ENCODE measurements around the gene MRPS15.
A peak's percentile ranks its signal among the peaks of the same experiment; 100 is the strongest.
"Not testable (repeated sequence)": the region's sequence is repeated elsewhere in the genome, so short reads cannot be mapped to it uniquely, and the experiment has no call there.

The MRPS15 gene

GRCh38 chr1:36463803-36464604 lies at the start of gene MRPS15:
TSS of gene MRPS15 (minus strand) at chr1:36464384. CDS start at chr1:36464275, 109 bp downstream.
- DNase-seq (ENCODE audit: low spot score), result peak; percentile 92

- no peak for DNase-seq (ENCODE audit: low spot score)
Observed at GRCh38 chr1:36512842-36513241, 48.7 kb upstream of the MRPS15 start.

- DNase-seq (ENCODE audit: low spot score), result no peak
Observed at GRCh38 chr1:36511804-36512798, 47.9 kb upstream of the MRPS15 start.

GRCh38 chr1:36511220-36511619 lies 47.0 kb upstream of the MRPS15 start:
- DNase-seq (ENCODE audit: low spot score), result not testable (repeated sequence)

- no peak for DNase-seq (ENCODE audit: low spot score)
Observed at GRCh38 chr1:36510418-36510817, 46.2 kb upstream of the MRPS15 start.

GRCh38 chr1:36508257-36508656 lies 44.1 kb upstream of the MRPS15 start:
- no peak for DNase-seq (ENCODE audit: low spot score)

- no peak for DNase-seq (ENCODE audit: low spot score)
Observed at GRCh38 chr1:36506276-36506920, 42.2 kb upstream of the MRPS15 start.

- no peak for DNase-seq (ENCODE audit: low spot score)
Observed at GRCh38 chr1:36503733-36504132, 39.5 kb upstream of the MRPS15 start.

- no peak for DNase-seq (ENCODE audit: low spot score)
Observed at GRCh38 chr1:36503159-36503558, 39.0 kb upstream of the MRPS15 start.

- no peak for DNase-seq (ENCODE audit: low spot score)
Observed at GRCh38 chr1:36502616-36503015, 38.4 kb upstream of the MRPS15 start.

- not testable (repeated sequence) for DNase-seq (ENCODE audit: low spot score)
Observed at GRCh38 chr1:36501911-36502310, 37.7 kb upstream of the MRPS15 start.

GRCh38 chr1:36497207-36497606 lies 33.0 kb upstream of the MRPS15 start:
- DNase-seq (ENCODE audit: low spot score), result no peak

GRCh38 chr1:36494971-36495370 lies 30.8 kb upstream of the MRPS15 start:
- no peak for DNase-seq (ENCODE audit: low spot score)

- no peak for DNase-seq (ENCODE audit: low spot score)
Observed at GRCh38 chr1:36493524-36493923, 29.3 kb upstream of the MRPS15 start.

GRCh38 chr1:36492491-36492890 lies 28.3 kb upstream of the MRPS15 start:
- no peak for DNase-seq (ENCODE audit: low spot score)

- DNase-seq (ENCODE audit: low spot score), result not testable (repeated sequence)
Observed at GRCh38 chr1:36489258-36490051, 25.3 kb upstream of the MRPS15 start.

- DNase-seq (ENCODE audit: low spot score), result no peak
Observed at GRCh38 chr1:36487906-36488305, 23.7 kb upstream of the MRPS15 start.

- DNase-seq (ENCODE audit: low spot score), result not testable (repeated sequence)
Observed at GRCh38 chr1:36487336-36487725, 23.1 kb upstream of the MRPS15 start.

- no peak for DNase-seq (ENCODE audit: low spot score)
Observed at GRCh38 chr1:36486439-36487335, 22.5 kb upstream of the MRPS15 start.

- DNase-seq (ENCODE audit: low spot score), result no peak
Observed at GRCh38 chr1:36486093-36486438, 21.9 kb upstream of the MRPS15 start.

GRCh38 chr1:36484099-36484498 lies 19.9 kb upstream of the MRPS15 start:
- DNase-seq (ENCODE audit: low spot score), result no peak
